Calu3 (cell line): ENCODE data around the gene SCAPER. TPM values are rescaled to one million over a fixed set of nuclear protein-coding genes. Genes with fewer than 3 reads are reported as not detected.

Experiments used
- BruUV-seq: library from RNA; stranded (reverse); fragments of 400-500 nt; replicated peaks from 2 replicates; lab custom pipeline; 2021; lab: Mats Ljungman, UMichigan
- CTCF ChIA-PET: fragments of 300-600 bp; sonication (Branson Sonifier 250); formaldehyde crosslinking; loops from one replicate; lab custom pipeline; 2022; ENCODE audit warnings: antibody characterized with exemption; lab: Charles Lee
- DNase-seq: peaks from one replicate; pipeline ENCODE4 v3.0.0; 2022
- H3K27ac Mint-ChIP-seq: one replicate; pipeline ENCODE4 v1.8.0; 2022; ENCODE audit warnings: mixed read lengths; ENCODE audit not compliant: unreplicated experiment
- H3K27me3 Mint-ChIP-seq: one replicate; pipeline ENCODE4 v1.8.0; 2022; ENCODE audit warnings: mixed read lengths; ENCODE audit not compliant: unreplicated experiment
- H3K36me3 Mint-ChIP-seq: one replicate; pipeline ENCODE4 v1.8.0; 2022; ENCODE audit warnings: mild to moderate bottlenecking, moderate library complexity, mixed read lengths; ENCODE audit not compliant: insufficient read depth, unreplicated experiment
- H3K4me1 Mint-ChIP-seq: one replicate; pipeline ENCODE4 v1.8.0; 2022; ENCODE audit warnings: mild to moderate bottlenecking, low read depth, mixed read lengths; ENCODE audit not compliant: unreplicated experiment
- H3K4me3 Mint-ChIP-seq: one replicate; pipeline ENCODE4 v1.8.0; 2022; ENCODE audit warnings: mild to moderate bottlenecking, low read depth, moderate library complexity, mixed read lengths; ENCODE audit not compliant: unreplicated experiment
- H3K9me3 Mint-ChIP-seq: one replicate; pipeline ENCODE4 v1.8.0; 2022; ENCODE audit warnings: low read depth, mixed read lengths; ENCODE audit not compliant: unreplicated experiment
- intact Hi-C: fragments of 100-400 bp; cut with micrococcal nuclease; formaldehyde crosslinking; loops from one replicate; pipeline ENCODE4 v1.10.0; 2022; ENCODE audit not compliant: unreplicated experiment
- total RNA-seq: library from RNA; stranded (reverse); gene quantifications from 2 replicates; pipeline ENCODE4 v1.2.3, GENCODE V29; 2022
- TF ChIP-seq, protein P1 (sequence below): fragments of 200-600 bp; IDR thresholded peaks from one replicate; pipeline ENCODE4 v1.8.0; 2022; ENCODE audit warnings: antibody characterized with exemption; ENCODE audit not compliant: unreplicated experiment

SCAPER gene
- total RNA-seq, 1 experiment from 2014 or later, result 34.8 TPM

DNA sequence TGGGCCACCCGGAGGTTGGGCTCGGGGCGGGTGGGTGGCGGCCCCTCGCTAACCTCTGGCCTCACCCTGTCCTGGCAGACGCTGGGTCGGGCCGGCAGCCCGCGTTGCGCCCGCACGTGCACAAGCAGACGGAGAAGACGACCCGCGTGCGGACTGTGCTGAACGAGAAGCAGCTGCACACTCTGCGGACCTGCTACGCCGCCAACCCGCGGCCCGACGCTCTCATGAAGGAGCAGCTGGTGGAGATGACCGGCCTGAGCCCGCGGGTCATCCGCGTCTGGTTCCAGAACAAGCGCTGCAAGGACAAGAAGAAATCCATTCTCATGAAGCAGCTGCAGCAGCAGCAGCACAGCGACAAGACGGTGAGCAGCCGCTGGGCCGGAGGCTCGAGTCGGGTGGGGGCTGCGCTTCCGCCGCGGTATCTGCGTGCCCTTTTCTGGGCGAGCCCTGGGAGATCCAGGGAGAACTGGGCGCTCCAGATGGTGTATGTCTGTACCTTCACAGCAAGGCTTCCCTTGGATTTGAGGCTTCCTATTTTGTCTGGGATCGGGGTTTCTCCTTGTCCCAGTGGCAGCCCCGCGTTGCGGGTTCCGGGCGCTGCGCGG is 564.8 kb downstream of the SCAPER start:
- no peak for DNase-seq
- Mint-ChIP-seq H3K9me3 (no peaks in the 10 kb centered on the region), H3K27ac (no peak overlapping the region), H3K36me3 (peaks cover 43% of the 10 kb centered on the region), H3K4me3 (peak overlapping the region; percentile 40), H3K4me1 (peaks cover 26% of the 10 kb centered on the region), H3K27me3 (peaks cover 7% of the 10 kb centered on the region)
- no TSS peak for BruUV-seq
- CTCF ChIA-PET, result interaction anchor here (0.6 kb wide), 2 partner anchors 14 to 274 kb away, joined by 5 to 8 read pairs; no protein-coding TSS in a partner anchor
- intact Hi-C loops, result no loop called here
- TF ChIP-seq, protein P1, sequence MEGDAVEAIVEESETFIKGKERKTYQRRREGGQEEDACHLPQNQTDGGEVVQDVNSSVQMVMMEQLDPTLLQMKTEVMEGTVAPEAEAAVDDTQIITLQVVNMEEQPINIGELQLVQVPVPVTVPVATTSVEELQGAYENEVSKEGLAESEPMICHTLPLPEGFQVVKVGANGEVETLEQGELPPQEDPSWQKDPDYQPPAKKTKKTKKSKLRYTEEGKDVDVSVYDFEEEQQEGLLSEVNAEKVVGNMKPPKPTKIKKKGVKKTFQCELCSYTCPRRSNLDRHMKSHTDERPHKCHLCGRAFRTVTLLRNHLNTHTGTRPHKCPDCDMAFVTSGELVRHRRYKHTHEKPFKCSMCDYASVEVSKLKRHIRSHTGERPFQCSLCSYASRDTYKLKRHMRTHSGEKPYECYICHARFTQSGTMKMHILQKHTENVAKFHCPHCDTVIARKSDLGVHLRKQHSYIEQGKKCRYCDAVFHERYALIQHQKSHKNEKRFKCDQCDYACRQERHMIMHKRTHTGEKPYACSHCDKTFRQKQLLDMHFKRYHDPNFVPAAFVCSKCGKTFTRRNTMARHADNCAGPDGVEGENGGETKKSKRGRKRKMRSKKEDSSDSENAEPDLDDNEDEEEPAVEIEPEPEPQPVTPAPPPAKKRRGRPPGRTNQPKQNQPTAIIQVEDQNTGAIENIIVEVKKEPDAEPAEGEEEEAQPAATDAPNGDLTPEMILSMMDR, result no peak

DNA sequence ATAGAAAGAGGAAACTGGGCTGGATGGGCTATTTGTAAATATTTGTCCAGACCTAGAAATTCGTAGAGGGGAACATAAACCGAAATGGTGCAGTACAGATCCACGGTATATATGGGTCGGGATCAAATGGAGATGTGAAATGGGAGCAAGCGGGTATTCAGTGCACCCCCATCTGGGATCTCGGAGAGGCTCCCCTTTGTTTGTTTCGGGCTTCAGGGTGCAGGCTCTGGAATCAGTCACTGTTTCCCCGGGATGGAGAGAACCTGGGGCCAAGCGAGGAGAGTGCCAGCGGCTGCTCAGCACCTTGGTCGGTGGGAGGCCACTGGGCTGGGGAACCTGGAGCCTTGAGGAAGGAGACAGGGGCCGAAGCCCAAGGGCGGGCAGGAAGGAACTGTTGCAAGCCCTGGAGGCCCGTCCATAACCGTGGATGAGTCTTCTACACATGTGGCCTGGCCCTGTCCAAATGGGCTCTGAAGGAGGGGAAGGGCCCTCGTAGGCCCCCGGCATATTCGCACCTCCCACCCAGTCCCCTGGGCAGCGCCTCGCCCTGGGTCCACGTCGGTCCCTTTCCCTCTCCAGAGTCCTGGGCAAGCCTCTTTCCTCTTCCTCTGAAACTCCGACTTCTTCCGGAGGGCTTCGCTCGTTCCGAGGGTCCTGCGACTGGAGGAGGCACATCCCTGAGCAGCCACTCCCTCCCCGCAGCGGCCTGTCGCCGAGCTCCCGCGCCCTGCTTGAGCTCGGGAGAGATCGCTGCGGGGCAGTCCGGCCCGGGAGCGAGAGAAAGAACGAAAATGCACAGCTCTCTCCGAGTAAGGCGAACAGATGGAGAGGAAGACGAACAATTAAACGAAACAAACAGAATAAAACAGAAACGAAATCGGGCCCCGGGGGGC is 565.6 kb downstream of the SCAPER start:
- peaks cover 48% of the 10 kb centered on the region for H3K36me3 Mint-ChIP-seq
- CTCF ChIA-PET, result interaction anchor here (0.6 kb wide), 2 partner anchors 14 to 77 kb away, joined by 3 to 8 read pairs; no protein-coding TSS in a partner anchor
- no TSS peak for BruUV-seq
- intact Hi-C loops, result no loop called here
- H3K4me3 Mint-ChIP-seq, result peak overlapping the region; percentile 40
- TF ChIP-seq, protein P1, result no peak
- H3K4me1 Mint-ChIP-seq, result peaks cover 19% of the 10 kb centered on the region
- no peak overlapping the region for H3K27ac Mint-ChIP-seq
- H3K9me3 Mint-ChIP-seq, result no peaks in the 10 kb centered on the region
- no peaks in the 10 kb centered on the region for H3K27me3 Mint-ChIP-seq
- no peak for DNase-seq

DNA sequence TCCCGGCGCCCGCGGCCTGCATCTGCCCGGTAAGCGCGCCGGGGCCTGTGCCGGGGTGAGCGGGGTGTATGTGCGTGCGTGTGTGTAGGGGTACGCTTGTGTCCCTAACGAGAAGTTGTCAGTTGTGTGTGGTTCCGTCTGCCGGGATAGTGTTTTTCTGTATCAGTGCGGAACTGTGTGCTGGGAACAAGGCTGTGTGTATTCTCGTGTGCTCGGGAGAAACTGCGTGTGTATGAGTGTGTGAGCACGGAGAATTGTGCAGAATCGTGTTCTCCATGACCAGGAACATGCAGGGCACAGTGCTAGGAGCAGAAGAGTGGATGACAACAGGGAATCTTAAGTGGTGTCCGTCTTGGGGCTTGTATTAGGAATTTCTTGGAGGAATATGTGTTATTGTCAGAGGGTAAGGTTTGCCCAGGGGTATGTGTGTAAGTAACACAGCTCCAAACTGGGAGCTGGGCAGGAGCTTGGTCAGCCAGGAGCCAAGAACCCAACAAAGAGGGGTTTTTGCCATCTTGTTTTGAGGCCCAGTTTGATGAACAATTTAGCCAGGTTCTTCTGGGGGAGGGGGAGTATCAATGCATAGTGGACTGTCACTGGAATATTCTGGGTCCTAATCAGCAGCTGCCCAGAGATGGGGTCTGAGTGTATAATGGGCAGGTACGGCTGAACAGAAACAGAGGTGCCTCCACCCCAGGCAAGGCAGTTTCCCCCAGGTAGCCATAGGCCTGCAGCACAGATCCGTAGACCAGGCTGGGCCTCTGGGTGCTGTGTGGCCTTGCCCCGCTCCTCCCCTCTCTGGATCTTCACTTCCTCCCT is 566.4 kb downstream of the SCAPER start:
- Mint-ChIP-seq H3K27ac (peak overlapping the region; percentile 5), H3K27me3 (no peaks in the 10 kb centered on the region), H3K4me3 (peak overlapping the region; percentile 2), H3K4me1 (peaks cover 27% of the 10 kb centered on the region), H3K36me3 (peaks cover 57% of the 10 kb centered on the region), H3K9me3 (no peaks in the 10 kb centered on the region)
- DNase-seq, result no peak
- BruUV-seq, result no TSS peak
- intact Hi-C loops, result no loop called here
- TF ChIP-seq, protein P1, result no peak
- CTCF ChIA-PET, result no interaction called here
